ENCODE results near the gene TNRC6C.
A peak's percentile ranks its signal among the peaks of the same experiment; 100 is the strongest.

Gene TNRC6C

DNA sequence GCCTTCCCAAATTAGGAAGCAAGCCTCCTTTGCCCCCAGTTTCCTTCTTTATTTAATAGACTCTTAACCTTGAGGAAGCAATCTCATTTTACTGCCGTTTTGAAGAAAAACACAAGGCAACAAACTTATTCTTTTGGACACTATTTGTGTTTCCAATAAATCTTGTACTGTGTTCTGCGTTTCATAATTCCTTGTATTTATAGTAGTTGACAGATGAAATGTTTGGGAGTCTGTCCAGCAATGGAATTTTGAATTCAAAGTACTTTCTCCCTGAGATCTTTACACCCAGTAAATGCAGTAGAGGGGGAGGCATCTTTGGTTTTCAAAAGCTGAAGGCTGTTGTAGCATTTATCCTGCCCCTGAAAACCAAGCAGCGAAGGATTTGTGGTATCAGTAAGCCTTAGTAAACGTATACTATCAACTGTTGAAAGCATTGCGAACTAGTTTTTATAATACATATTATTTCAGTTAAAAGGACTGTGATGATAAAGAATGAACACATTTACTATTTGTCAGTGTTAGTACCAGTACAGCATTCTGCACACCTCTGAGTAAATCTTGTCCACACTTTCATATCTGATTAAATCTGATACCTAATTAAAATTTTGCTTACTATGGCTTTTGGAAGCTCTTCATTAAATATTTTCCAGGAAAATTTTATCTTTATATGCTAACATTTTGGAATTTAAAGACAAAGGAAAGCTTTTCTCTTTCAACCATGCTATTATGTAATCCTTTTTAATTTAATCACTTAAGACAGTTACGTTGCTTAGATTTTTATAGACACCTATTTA lies 83.1 kb downstream of the TNRC6C start:
- Histone ChIP-seq H3K4me3 (ENCODE audit: insufficient read depth, low read depth, low read length, poor library complexity, severe bottlenecking) (peak overlapping the region; percentile 23), H3K9me3 (ENCODE audit: control insufficient read depth, low read length) (no peaks in the 10 kb centered on the region), H3K27ac (ENCODE audit: insufficient read depth, low read length, poor library complexity, severe bottlenecking) (peak overlapping the region; percentile 50), H3K27me3 (replicated peaks; ENCODE audit: control insufficient read depth, insufficient read depth, low read length, poor library complexity, severe bottlenecking) (no peaks in the 10 kb centered on the region), H3K36me3 (ENCODE audit: control insufficient read depth, insufficient read depth, low read length) (peaks cover 14% of the 10 kb centered on the region), H3K4me1 (ENCODE audit: control insufficient read depth, insufficient read depth, low read length, poor library complexity, severe bottlenecking) (no peaks in the 10 kb centered on the region)
- no peak for DNase-seq

DNA sequence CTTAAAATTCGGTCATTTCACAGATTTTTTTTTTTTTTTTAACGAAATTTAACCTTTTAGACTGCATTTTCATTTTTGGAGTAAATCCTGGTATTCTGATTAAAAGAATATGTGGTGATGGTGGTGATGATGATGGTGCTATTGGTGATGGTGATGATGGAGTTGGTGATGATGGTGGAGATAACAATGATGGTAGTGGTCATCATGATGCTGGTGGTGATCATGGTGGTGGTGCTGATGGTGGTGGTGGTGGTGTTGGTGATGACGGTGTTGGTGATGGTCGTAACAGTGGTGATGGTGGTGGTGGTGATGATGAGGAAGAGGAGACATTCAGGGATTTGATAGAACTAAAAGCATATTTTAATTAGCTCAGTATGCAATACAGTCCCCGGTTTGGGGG lies 84.0 kb downstream of the TNRC6C start:
- H3K27me3 ChIP-seq (replicated peaks; ENCODE audit: control insufficient read depth, insufficient read depth, low read length, poor library complexity, severe bottlenecking): no peaks in the 10 kb centered on the region
- no peak for DNase-seq

GRCh38 chr17:78043031-78043430 lies 84.5 kb downstream of the TNRC6C start:
- no peaks in the 10 kb centered on the region for H3K27me3 ChIP-seq (replicated peaks; ENCODE audit: control insufficient read depth, insufficient read depth, low read length, poor library complexity, severe bottlenecking)
- H3K4me3 ChIP-seq (ENCODE audit: insufficient read depth, low read depth, low read length, poor library complexity, severe bottlenecking): no peak overlapping the region
- peaks cover 6% of the 10 kb centered on the region for H3K36me3 ChIP-seq (ENCODE audit: control insufficient read depth, insufficient read depth, low read length)

More for the DNA sequence above, 84.0 kb downstream of the TNRC6C start:
- Histone ChIP-seq H3K4me3 (ENCODE audit: insufficient read depth, low read depth, low read length, poor library complexity, severe bottlenecking) (no peak overlapping the region), H3K9me3 (ENCODE audit: control insufficient read depth, low read length) (no peaks in the 10 kb centered on the region), H3K27ac (ENCODE audit: insufficient read depth, low read length, poor library complexity, severe bottlenecking) (no peak overlapping the region), H3K36me3 (ENCODE audit: control insufficient read depth, insufficient read depth, low read length) (peaks cover 7% of the 10 kb centered on the region), H3K4me1 (ENCODE audit: control insufficient read depth, insufficient read depth, low read length, poor library complexity, severe bottlenecking) (no peaks in the 10 kb centered on the region)

DNA sequence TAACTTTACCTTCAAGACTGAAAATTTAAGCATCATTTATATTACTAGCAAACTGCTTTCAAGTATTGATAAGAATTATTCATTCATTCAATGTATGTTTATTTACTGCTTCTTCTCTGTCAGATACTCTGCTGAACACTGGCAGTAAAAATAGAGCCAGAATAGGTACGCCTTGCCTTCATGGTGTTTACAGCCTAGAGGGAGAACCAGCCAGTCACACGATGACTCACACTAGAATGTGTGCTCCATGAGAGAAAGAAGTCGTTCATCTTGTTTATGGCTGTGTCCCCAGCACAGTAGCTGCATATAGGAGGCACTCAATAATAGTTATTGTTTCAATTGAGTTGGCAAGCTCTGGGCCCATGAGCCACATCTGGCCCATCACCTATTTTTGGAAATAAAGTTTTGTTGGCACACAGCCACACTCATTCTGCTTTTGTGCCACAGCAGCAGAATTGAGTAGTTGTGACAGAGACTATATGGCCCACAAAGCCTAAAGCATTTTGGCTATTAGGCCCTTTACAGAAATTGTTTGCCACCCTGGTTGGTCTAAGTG lies 85.9 kb downstream of the TNRC6C start:
- H3K36me3 ChIP-seq (ENCODE audit: control insufficient read depth, insufficient read depth, low read length): peaks cover 12% of the 10 kb centered on the region
- no peaks in the 10 kb centered on the region for H3K27me3 ChIP-seq (replicated peaks; ENCODE audit: control insufficient read depth, insufficient read depth, low read length, poor library complexity, severe bottlenecking)
- no peak for DNase-seq
- no peaks in the 10 kb centered on the region for H3K9me3 ChIP-seq (ENCODE audit: control insufficient read depth, low read length)
- no peak overlapping the region for H3K27ac ChIP-seq (ENCODE audit: insufficient read depth, low read length, poor library complexity, severe bottlenecking)
- no peaks in the 10 kb centered on the region for H3K4me1 ChIP-seq (ENCODE audit: control insufficient read depth, insufficient read depth, low read length, poor library complexity, severe bottlenecking)
- no peak overlapping the region for H3K4me3 ChIP-seq (ENCODE audit: insufficient read depth, low read depth, low read length, poor library complexity, severe bottlenecking)

More at GRCh38 chr17:78043031-78043430, 84.5 kb downstream of the TNRC6C start:
- Histone ChIP-seq H3K27ac (ENCODE audit: insufficient read depth, low read length, poor library complexity, severe bottlenecking) (no peak overlapping the region), H3K9me3 (ENCODE audit: control insufficient read depth, low read length) (no peaks in the 10 kb centered on the region), H3K4me1 (ENCODE audit: control insufficient read depth, insufficient read depth, low read length, poor library complexity, severe bottlenecking) (no peaks in the 10 kb centered on the region)
- DNase-seq: no peak

- no peak overlapping the region for H3K4me3 ChIP-seq (ENCODE audit: insufficient read depth, low read depth, low read length, poor library complexity, severe bottlenecking)
- H3K27ac ChIP-seq (ENCODE audit: insufficient read depth, low read length, poor library complexity, severe bottlenecking): no peak overlapping the region
- DNase-seq: no peak
- H3K9me3 ChIP-seq (ENCODE audit: control insufficient read depth, low read length): no peaks in the 10 kb centered on the region
- H3K36me3 ChIP-seq (ENCODE audit: control insufficient read depth, insufficient read depth, low read length): peaks cover 22% of the 10 kb centered on the region
- no peaks in the 10 kb centered on the region for H3K27me3 ChIP-seq (replicated peaks; ENCODE audit: control insufficient read depth, insufficient read depth, low read length, poor library complexity, severe bottlenecking)
- H3K4me1 ChIP-seq (ENCODE audit: control insufficient read depth, insufficient read depth, low read length, poor library complexity, severe bottlenecking): no peaks in the 10 kb centered on the region
Measured at GRCh38 chr17:78045316-78045715, 86.8 kb downstream of the TNRC6C start.

DNA sequence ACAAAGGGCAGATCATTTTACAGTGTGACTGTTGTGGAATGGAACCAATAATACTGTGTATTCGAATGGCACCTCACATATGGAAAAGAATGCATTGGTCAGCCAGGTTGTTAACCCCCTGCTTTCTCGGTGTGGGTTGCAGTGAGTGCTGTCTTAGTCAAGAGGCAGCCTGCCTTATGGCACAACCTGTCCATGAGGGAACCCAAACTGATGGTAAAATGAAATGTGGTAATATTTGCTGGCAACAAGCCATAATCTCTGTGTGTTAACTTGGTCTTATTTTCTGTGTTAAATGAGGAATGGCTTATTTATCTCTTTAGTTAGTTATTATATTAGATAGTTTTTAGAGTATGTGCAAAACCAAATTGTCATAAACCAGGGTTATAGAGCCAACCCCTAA lies 88.4 kb downstream of the TNRC6C start:
- H3K4me1 ChIP-seq (ENCODE audit: control insufficient read depth, insufficient read depth, low read length, poor library complexity, severe bottlenecking): no peaks in the 10 kb centered on the region
- H3K27ac ChIP-seq (ENCODE audit: insufficient read depth, low read length, poor library complexity, severe bottlenecking): no peak overlapping the region
- no peak overlapping the region for H3K4me3 ChIP-seq (ENCODE audit: insufficient read depth, low read depth, low read length, poor library complexity, severe bottlenecking)
- H3K9me3 ChIP-seq (ENCODE audit: control insufficient read depth, low read length): no peaks in the 10 kb centered on the region
- H3K36me3 ChIP-seq (ENCODE audit: control insufficient read depth, insufficient read depth, low read length): peaks cover 38% of the 10 kb centered on the region
- H3K27me3 ChIP-seq (replicated peaks; ENCODE audit: control insufficient read depth, insufficient read depth, low read length, poor library complexity, severe bottlenecking): no peaks in the 10 kb centered on the region
- no peak for DNase-seq

DNA sequence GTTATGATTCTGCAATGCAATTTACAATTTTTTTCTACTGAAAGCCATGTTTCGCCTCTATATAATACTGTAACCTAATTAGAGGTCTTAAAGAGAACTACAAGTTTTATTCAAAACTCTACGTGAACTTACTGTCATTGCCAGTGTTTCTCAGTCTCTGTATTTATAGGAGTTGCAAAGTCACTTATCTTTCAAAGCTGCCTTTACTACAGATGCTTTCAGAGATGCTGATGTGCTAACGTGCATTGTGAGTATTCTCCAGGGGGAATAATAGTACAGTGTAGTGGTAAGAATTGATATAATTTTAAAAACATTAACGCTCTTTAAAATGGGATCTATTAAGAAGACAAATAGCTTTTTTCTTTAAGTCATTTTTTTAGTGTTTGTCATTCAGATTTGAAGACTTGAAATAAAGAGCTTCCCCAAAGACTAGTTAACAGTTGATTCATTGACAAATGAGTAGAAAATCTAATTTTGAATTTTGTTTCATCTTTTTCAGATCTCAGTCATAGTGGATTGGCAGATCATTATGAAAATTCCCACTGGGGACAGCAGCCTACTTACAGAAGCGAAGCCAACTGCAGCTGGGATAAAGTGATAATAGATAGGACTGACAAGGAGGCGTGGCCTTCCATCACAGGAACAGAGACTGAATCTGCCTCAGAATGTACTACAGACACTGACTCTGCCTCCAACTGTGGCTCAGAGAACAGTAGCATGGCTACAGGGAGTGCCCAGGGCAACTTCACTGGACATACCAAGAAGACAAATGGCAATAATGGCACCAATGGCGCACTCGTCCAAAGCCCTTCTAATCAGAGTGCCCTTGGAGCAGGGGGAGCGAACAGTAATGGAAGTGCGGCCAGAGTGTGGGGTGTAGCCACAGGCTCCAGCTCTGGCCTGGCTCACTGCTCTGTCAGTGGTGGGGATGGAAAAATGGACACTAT lies 90.1 kb downstream of the TNRC6C start:
- Histone ChIP-seq H3K27me3 (replicated peaks; ENCODE audit: control insufficient read depth, insufficient read depth, low read length, poor library complexity, severe bottlenecking) (no peaks in the 10 kb centered on the region), H3K4me1 (ENCODE audit: control insufficient read depth, insufficient read depth, low read length, poor library complexity, severe bottlenecking) (no peaks in the 10 kb centered on the region), H3K36me3 (ENCODE audit: control insufficient read depth, insufficient read depth, low read length) (peaks cover 41% of the 10 kb centered on the region), H3K27ac (ENCODE audit: insufficient read depth, low read length, poor library complexity, severe bottlenecking) (no peak overlapping the region), H3K9me3 (ENCODE audit: control insufficient read depth, low read length) (no peaks in the 10 kb centered on the region), H3K4me3 (ENCODE audit: insufficient read depth, low read depth, low read length, poor library complexity, severe bottlenecking) (no peak overlapping the region)
- no peak for DNase-seq

GRCh38 chr17:78049609-78050008 lies 91.1 kb downstream of the TNRC6C start:
- DNase-seq: no peak
- Histone ChIP-seq H3K4me1 (ENCODE audit: control insufficient read depth, insufficient read depth, low read length, poor library complexity, severe bottlenecking) (no peaks in the 10 kb centered on the region), H3K9me3 (ENCODE audit: control insufficient read depth, low read length) (no peaks in the 10 kb centered on the region), H3K36me3 (ENCODE audit: control insufficient read depth, insufficient read depth, low read length) (peaks cover 51% of the 10 kb centered on the region), H3K27ac (ENCODE audit: insufficient read depth, low read length, poor library complexity, severe bottlenecking) (no peak overlapping the region), H3K27me3 (replicated peaks; ENCODE audit: control insufficient read depth, insufficient read depth, low read length, poor library complexity, severe bottlenecking) (no peaks in the 10 kb centered on the region), H3K4me3 (ENCODE audit: insufficient read depth, low read depth, low read length, poor library complexity, severe bottlenecking) (no peak overlapping the region)

DNA sequence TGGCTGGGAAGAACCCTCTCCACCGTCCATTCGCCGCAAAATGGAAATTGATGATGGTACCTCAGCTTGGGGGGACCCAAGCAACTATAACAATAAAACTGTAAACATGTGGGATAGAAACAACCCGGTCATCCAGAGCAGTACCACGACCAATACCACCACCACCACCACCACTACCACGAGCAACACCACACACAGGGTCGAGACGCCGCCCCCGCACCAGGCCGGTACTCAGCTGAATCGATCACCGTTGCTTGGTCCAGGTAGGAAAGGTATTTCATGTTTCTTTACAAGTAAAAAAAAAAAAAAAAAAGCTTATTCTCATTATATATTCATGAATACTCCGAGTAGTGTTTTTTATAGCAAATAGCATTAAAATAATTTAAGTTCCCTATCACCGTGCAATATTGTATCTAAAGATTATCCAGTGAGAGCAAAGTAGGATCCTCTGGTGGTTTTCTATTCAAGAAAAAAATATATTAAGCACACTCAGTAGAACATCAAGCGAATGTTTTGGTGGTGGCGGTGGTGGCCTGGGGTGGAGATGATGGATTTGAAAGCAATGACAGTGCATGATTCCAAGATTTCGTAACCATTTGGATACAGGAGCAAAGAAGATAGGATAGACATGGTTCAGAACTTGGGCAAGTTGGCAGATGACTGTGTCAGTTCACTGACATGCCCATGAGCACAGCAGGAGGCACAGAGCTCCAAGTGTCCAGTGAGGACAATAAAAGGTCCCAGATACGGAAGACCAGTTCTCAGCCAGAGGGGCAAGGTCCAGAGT lies 92.9 kb downstream of the TNRC6C start:
- Histone ChIP-seq H3K36me3 (ENCODE audit: control insufficient read depth, insufficient read depth, low read length) (peaks cover 54% of the 10 kb centered on the region), H3K27ac (ENCODE audit: insufficient read depth, low read length, poor library complexity, severe bottlenecking) (no peak overlapping the region), H3K9me3 (ENCODE audit: control insufficient read depth, low read length) (no peaks in the 10 kb centered on the region), H3K4me1 (ENCODE audit: control insufficient read depth, insufficient read depth, low read length, poor library complexity, severe bottlenecking) (no peaks in the 10 kb centered on the region), H3K27me3 (replicated peaks; ENCODE audit: control insufficient read depth, insufficient read depth, low read length, poor library complexity, severe bottlenecking) (no peaks in the 10 kb centered on the region), H3K4me3 (ENCODE audit: insufficient read depth, low read depth, low read length, poor library complexity, severe bottlenecking) (no peak overlapping the region)
- DNase-seq: no peak

Measured in effector memory CD4-positive, alpha-beta T cell (primary cell).